ENCODE results near the gene RNF207. TPM values are rescaled to one million over a fixed set of nuclear protein-coding genes. Genes with fewer than 3 reads are reported as not detected.

Gene RNF207
- total RNA-seq, 2 donors from 2014 or later, result 8.6 to 8.7 TPM

DNA sequence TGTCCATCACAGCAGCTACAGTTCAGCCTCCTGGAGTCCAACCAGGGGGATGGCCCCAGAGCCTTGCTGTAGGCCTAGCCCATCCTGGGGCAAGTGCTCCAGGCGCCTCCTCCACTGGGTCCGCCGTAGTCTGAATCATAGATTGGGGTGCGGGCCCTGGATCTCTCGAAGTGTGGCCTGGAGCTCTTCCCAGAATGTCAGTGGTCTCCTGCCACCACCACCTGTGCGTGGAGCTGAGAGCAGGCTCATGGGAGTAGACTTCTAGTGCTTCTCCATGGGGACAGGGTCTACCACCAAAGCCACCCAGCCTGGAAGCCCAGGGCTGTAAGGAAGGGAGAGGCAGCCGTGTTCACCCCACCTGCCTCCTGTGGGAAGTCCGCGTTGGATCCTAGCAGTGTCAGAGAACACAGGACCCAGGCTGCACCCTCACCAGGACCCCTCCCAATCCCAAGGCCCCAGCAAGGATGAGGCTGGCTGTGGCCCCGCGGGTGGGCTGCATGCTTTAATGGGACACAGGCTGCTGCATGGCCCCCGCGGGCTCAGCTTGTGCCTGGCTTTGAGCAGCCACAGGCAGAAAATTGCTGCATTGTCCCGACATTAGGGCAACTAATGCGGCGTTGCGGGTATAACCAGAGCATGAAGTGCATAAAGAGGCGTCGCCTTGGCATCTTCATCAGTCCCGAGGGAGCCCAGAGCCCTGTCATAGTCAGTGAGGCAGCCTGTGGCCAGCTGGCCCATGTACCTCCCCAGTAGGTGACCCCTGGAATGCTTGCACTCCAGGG, 37.3 kb downstream of the RNF207 start:
- intact Hi-C loops (cut with DNase I), result loop anchor here in 1 of 2 donors (5.0 to 10.0 kb wide), 2 partner anchors 36 to 188 kb away; partner anchors contain the start of gene RNF207
- DNase-seq (ENCODE audit: low spot score), result no peak

- intact Hi-C loops (cut with DNase I), result loop anchor here in 1 of 2 donors (5.0 to 10.0 kb wide), 2 partner anchors 37 to 189 kb away; partner anchors contain the start of gene RNF207
- no peak for DNase-seq (ENCODE audit: low spot score)
Observed at GRCh38 chr1:6243993-6244392, 38.1 kb downstream of the RNF207 start, which contains the start of gene HES3. Gene HES3, plus strand, starts transcription at chr1:6244179. Its CDS starts 187 bp downstream, at chr1:6244366.

DNA sequence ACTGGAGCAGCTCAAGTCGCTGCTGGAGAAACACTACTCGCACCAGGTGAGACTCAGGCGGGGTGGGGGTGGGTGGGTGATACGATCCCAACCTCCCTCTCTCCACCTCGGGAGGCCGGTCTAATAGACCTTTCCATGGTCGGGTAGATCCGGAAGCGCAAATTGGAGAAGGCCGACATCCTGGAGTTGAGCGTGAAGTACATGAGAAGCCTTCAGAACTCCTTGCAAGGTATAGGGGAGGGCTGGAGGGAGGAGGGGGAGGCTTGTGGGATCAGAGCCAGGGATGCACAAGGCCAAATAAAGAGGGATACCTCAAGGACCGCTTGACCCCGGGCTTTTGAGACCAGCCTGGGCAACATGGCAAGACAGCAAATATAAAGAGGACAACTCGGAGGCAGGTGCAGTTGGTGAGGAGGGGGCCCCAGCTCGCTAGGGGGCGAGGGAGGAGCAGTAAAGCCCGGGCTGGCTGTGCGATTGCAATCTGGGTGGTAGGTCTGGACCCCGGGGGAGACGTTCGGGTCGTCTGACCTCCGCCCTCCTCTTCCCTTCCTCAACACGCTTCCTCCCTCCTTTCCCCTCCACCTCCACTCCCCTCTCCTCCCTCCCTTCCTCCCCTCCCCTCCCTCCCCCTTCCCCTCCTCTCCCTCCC, 38.6 kb downstream of the RNF207 start:
- intact Hi-C loops (cut with DNase I), result loop anchor here in 1 of 2 donors (5.0 to 10.0 kb wide), 3 partner anchors 37 to 190 kb away; partner anchors contain the start of gene RNF207

DNA sequence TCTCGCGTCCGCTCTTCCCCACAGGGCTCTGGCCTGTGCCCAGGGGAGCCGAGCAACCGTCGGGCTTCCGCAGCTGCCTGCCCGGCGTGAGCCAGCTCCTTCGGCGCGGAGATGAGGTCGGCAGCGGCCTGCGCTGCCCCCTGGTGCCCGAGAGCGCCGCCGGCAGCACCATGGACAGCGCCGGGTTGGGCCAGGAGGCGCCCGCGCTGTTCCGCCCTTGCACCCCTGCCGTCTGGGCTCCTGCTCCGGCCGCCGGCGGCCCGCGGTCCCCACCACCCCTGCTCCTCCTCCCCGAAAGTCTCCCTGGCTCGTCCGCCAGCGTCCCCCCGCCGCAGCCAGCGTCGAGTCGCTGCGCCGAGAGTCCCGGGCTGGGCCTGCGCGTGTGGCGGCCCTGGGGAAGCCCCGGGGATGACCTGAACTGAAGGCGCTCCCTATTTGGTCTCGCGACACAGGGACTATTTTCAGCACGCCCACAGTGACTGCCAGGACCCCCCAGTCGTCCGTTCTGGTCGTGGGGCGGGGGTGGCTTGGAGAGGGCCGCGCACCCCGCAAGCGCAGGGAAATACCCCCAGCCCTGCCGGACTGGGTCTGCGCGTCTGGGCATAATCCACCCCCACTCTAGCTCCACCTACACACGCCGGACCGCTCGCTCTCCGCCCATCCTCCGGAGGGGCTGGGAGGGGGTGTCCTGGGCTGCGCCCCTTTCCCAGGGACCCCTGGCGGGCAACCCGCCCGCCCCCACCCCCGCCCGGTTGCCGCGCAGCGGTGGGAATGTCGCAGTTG, 39.4 kb downstream of the RNF207 start:
- DNase-seq (ENCODE audit: low spot score), result peak; percentile 95
- intact Hi-C loops (cut with DNase I), result loop anchor here in 1 of 2 donors (5.0 to 10.0 kb wide), 2 partner anchors 162 to 190 kb away; no protein-coding TSS in a partner anchor

More for the DNA sequence above, 38.6 kb downstream of the RNF207 start:
- no peak for DNase-seq (ENCODE audit: low spot score)

GRCh38 chr1:6245869-6246496, 40.1 kb downstream of the RNF207 start:
- intact Hi-C loops (cut with DNase I), result loop anchor here (1.0 to 10.0 kb wide), 4 partner anchors 97 to 191 kb away; no protein-coding TSS in a partner anchor
- DNase-seq (ENCODE audit: low spot score), result no peak

DNA sequence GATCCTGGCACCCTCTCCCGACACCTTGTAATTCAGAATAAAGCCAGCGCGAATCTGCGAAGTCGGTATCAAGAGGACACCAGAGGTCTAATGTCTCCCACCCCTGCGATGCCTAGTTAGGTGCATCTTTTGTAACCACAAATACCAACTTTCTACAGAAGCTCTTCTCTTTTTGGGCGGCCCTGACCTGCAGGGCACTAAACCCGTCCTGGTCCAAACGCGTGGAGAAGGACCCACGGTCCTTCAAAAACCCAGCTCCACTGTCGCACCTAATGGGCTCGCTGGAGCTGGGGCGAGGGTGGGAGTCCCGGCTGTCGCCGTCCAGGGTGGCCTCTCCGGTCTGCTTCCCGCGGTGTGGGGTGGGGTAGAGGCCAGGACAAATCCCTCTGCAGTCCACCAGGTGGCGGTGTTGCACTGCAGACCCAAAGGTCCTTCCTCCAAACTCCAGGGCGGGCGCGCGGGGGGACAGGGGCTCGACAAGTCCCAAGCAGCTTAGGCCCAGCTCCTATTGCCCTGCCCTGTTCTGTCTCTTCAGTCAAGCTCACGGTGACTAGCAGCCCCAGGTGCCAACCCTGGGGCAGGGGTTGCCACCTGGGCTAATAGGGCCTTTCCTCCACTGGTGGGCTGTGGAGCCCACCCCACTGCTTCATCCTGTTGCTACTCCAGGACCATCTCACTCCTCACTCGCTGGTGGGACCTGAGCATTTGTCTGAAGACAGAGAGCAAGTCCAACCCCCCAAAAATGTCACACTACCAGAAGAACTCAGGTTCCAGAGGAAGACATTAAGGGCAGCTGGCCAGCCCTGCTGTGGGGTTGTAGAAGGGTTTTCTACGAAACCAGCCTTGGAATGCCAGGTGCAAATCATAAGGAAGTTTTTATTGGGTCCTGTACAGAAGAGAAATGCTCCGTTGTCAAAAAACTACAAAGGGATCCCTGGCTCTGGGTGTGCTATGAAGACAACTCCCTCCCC, 40.9 kb downstream of the RNF207 start:
- intact Hi-C loops (cut with DNase I), result loop anchor here (1.0 to 10.0 kb wide), 4 partner anchors 96 to 192 kb away; no protein-coding TSS in a partner anchor
- peak; percentile 94 for DNase-seq (ENCODE audit: low spot score)

- no peak for DNase-seq (ENCODE audit: low spot score)
- intact Hi-C loops (cut with DNase I), result loop anchor here in 1 of 2 donors (2.0 to 10.0 kb wide), 3 partner anchors 95 to 193 kb away; no protein-coding TSS in a partner anchor
Observed at GRCh38 chr1:6247651-6248050, 41.7 kb downstream of the RNF207 start.

DNA sequence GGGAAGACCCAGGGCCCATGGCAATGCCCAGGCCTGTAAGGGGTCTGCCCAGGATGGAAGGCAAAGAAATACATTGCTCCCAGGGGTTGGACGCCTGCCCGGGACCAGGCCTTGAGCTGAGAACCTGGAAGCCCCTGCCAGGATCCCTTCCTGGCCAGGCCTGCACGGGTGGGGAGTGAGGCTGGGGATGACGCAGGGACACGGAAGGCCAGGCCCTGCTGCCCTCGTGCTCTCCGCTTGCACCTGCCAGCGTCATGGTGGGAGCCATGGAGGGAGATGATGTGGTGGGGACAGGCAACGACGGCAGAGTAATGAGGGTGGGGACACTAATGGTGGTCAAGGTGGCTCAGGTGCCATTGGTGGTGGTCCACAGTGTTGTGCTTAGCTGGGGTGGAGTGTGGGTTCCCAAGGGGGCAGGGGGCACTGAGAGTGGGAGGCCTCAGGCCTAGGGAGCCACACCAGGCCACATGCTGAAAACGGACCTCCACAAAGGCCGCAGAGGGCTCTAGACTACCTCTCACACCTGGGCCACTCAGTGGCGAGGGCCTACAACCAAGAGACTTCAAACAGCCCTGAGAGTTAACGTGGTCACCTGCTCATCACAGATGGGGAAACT, 42.4 kb downstream of the RNF207 start:
- DNase-seq (ENCODE audit: low spot score), result no peak
- intact Hi-C loops (cut with DNase I), result loop anchor here in 1 of 2 donors (5.0 to 10.0 kb wide), 2 partner anchors 159 to 193 kb away; no protein-coding TSS in a partner anchor

DNA sequence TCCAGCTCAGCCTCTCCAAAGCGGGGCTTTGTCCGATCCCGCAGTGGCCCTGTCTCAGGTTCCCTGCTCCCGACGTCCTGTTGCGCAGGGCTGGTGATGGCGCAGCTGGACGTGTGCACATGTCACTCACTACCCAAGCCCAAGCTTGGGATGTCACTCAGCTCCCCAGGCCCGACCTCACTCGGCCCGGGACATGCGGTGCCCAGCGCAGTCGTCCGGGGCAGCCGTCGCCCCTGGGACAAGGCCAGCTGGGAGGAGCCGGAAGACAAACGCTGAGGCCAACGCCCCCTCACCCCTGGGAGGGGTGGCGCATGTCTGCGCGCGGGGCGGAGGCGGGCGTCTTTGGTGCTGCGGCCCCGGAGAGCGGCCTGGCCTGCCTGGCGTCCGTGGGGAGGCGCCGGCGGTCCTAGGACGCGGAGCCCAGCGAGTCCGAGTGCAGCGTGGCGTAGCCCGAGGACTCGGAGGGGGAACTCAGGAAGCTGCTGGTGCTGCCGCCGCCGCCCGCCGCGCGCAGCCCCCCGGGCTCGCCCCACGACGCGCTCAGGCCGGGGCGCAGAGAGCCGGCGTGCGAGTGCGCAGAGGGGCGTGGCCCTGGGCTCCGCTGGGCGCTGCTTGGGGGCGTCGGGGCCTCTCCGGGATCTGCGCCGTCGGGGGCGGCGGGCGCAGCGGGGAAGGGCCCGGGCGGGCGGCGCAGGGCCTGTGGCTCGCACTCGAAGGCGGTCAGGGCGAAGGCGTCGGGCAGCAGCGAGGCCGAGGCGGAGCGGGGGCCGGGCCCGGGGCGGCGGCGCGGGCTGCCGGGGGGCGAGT, 43.2 kb downstream of the RNF207 start:
- no peak for DNase-seq (ENCODE audit: low spot score)
- intact Hi-C loops (cut with DNase I), result loop anchor here in 1 of 2 donors (5.0 to 10.0 kb wide), 2 partner anchors 158 to 194 kb away; no protein-coding TSS in a partner anchor

GRCh38 chr1:6249739-6250689, 44.1 kb downstream of the RNF207 start:
- intact Hi-C loops (cut with DNase I), result loop anchor here in 1 of 2 donors (5.0 to 10.0 kb wide), 2 partner anchors 157 to 195 kb away; no protein-coding TSS in a partner anchor
- no peak for DNase-seq (ENCODE audit: low spot score)

- intact Hi-C loops (cut with DNase I), result no loop called here
- DNase-seq (ENCODE audit: low spot score), result no peak
Observed at GRCh38 chr1:6251233-6251632, 45.3 kb downstream of the RNF207 start.

DNA sequence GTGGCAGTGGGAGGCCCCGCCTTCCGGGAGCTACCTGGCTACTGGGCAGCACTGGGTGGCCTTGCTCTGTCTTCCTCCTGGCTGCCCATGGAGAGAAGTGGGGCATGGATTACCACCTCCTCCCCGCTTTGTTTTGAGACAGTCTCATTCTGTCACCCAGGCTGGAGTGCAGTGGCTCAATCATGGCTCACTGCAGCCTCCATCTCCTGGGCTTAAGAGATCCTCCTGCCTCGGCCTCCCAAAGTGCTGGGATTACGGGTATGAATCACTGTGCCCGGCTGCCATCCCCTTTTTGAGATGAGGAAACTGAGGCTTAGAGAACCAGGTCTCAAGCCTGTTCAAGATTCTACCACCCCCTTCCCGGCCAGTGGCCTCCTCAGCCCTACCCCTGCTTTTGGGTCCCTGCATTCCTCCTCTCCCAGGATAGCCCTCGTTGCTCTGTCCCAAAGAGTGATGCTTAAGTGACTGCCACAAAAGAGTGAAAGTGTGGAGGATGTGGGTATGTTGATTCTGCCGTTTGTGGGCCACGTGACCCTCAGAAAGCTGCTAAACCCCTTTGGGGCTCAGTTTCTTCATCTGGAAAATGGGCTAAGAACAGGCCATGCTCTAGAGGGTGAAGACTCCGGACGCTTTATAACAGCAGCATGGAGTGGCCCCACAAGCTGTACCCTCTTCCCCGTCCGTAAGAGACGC, 45.9 kb downstream of the RNF207 start:
- DNase-seq (ENCODE audit: low spot score), result no peak
- intact Hi-C loops (cut with DNase I), result no loop called here

- DNase-seq (ENCODE audit: low spot score), result no peak
- intact Hi-C loops (cut with DNase I), result no loop called here
Observed at GRCh38 chr1:6252374-6252710, 46.4 kb downstream of the RNF207 start.

DNA sequence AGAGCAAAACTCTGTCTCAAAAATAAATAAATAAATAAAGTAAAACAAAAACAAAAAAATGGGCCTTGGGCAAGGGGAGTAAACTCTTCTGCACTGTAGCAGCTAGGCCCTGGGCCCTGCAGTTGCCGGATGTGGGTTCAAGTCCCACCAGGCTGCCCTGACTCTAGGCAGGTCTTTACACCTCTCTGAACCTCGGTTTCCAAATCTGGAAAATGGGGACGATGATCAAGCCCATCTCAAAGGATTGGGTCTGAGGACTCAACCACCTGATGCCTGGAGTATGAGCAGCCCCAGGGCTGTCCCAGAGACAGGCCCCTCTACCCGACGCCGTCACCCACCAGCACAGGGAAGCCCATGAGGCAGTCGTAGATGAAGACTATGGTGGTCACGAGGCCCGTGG, 47.5 kb downstream of the RNF207 start:
- DNase-seq (ENCODE audit: low spot score), result no peak
- intact Hi-C loops (cut with DNase I), result no loop called here

DNA sequence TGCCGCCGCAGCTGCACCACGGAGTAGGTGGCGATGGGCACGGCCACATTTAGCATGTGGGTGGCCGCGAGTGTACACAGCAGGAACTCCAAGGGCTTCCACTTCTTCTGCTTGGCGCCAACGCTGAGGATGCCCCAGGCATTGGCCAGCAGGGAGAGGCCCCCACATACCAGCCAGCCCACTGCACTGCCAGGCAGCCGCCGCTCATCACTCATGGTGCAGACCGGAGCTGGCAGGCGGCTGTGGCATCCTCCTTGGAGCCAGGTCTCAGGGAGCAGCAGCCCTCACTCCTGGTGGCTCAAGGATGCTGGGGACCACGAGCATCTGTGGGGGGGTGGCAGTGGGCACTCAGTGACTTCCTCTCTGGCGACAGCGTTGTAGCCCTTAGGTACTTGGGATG, 48.8 kb downstream of the RNF207 start:
- intact Hi-C loops (cut with DNase I), result no loop called here
- DNase-seq (ENCODE audit: low spot score), result no peak

Data from posterior vena cava (tissue), 2 donors.